HG02938 (cell line): ENCODE results near the gene SEC31A.
"Not testable (repeated sequence)": the region's sequence is repeated elsewhere in the genome, so short reads cannot be mapped to it uniquely, and the experiment has no call there.

Experiments
- ATAC-seq: cut with Tn5 transposase; IDR thresholded peaks from one replicate; pipeline ENCODE4 v1.9.1; 2021; ENCODE audit warnings: mild to moderate bottlenecking, moderate library complexity; ENCODE audit not compliant: unreplicated experiment

The SEC31A gene

DNA sequence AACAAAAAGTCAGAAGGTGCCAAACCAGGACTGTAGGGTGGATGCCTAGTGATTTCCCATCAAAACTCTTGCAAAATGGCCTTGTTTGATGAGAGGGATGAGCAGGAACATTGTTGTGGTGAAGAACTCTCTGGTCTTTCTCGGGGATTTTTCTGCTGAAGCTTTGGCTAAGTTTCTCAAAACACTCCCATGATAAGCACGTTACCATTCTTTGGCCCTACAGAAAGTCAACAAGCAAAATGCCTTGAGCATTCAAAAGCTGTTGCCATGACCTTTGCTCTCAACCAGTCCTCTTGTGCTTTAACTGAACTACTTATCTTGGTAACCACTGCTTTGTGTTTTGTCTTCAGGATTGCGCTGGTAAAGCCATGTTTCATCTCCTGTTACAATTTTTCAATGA lies 3.0 kb upstream of the SEC31A start:
- no peak for ATAC-seq

DNA sequence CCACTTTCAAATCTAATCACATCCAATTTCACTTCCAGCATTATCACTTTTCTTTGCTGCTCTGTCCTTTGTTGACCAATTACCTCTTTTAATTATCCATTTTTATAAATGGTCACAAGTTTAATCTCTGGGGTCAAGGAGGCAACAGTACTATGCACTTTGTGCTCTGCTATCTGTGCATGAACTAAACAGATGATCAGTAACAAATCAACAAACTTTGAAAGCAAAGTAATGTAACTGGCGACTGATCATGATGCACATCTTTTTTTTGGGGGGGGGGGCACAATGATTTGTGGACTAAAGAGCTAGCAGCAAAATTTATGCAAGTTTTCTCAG lies 1.5 kb upstream of the SEC31A start:
- no peak for ATAC-seq

DNA sequence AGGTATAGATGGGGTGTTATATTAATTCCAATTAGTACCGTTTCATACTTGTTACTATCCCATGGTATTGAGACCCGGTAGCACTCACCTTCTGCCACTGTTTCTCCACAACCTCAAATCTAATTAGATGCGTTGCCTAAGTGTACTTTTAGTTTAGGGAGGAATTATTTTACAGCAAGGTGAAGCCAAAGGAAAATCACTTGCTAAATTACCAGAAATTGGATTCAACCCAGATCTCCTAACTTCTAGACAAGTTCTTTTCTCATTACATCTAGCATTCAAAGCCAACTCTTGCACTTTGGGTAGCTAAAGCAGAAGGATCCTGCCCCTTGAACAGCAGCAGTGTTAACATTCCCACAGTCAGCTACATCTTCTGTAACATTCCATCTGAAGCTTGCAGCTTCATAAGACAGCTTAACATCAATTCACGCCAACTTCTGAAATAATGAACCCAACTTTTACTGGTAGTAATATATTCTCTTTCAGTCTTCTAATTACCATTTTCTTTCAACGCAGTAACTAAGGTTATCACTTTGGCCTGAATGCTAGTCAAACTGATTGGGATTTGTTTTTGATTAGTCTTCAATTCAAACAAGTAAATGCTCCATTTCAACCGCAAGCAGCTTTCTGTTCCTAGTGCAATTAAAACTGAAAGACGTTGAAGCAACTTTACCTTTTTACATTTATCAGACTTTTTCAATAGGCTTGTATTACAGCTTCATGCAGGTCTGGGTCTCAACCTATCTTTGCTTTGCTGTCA lies 934 bp upstream of the SEC31A start:
- ATAC-seq, result no peak

DNA sequence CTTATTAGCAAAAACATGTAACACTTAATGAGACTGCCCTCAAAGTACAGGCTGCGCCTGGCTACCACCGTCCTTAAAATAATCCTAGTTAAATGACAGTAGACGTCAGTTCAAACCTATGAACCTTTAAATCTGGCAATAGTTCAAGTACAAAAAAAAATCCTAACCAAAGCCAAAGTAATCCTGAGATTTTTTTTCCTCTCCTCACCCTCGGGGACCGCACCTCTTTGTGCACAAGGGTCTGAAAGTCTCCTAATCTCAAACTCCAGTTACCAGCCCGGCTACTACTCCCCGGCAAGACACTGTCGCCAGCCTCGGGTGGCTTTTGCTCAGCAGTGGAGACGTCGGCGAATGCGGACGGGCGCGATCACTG lies 439 bp downstream of the SEC31A start:
- ATAC-seq, result no peak

DNA sequence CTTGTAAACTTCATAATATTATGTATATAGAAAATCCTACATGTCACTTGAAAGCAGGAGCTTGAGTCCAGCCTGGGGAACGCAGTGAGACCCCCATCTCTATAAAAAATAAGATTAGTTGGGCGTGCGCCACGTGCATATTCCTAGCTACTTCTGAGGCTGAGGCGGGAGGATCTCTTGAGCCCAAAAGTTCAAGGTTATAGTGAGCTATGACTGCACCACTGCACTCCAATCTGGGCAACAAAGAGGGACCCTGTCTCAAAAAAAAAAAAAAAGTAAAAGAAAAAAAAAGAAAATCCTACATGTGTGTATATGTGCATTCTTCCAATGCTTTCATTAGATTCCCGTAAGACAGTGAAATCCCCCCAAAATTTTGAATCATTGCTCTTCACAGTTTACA lies 1.7 kb downstream of the SEC31A start:
- ATAC-seq, result no peak

DNA sequence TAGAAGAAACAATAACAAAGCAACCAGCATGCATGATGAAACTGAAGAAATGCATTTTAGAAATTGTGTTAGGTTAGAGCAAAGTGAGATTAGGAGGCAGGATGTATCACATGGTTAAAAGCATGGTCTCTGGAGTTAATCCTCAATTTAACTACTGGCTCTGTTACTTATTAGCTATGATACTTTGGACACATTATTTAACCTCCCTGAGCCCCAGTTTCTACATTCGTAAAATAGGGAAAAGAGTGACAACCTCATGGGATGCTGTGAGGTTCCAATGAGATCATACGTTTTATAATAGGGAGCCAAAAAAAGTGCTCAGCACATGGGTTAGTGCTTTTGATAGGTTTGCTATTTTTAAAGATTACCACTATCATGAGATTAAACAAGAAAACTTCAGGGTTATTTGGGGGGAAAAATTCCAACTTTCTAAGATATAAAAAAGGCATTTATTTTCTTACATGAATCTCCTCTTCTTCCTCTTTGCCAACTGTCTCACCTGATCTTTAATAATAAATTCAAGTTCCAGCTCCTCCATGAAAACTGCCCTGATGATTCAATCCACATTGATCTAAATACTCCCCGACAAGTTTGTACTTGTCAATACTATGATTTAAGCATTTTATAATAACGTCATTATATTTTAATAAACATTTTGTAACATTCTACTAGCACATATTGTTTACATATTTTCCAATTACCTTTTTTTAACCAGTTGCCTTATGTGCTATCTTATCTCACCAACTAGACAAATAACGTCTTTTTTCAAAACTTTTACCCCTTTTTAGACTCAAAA lies 4.6 kb downstream of the SEC31A start:
- no peak for ATAC-seq

DNA sequence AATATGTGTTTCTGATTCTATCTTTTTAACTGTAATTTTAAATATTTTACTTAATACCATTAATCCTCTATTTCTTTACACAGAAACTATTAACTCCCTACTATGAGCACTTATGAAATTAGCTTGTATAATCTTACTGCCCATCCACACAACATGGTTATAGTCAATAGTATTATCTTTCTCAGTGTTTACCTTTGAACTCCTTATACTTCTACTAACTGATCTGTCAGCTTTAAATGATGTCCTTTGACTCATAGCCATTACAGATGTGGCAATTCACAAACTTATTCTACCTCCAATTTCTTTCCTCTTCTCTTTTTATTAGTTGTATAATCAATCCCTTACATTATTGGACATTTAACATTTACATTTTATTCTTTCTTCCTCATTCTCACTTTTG lies 5.5 kb downstream of the SEC31A start:
- no peak for ATAC-seq

DNA sequence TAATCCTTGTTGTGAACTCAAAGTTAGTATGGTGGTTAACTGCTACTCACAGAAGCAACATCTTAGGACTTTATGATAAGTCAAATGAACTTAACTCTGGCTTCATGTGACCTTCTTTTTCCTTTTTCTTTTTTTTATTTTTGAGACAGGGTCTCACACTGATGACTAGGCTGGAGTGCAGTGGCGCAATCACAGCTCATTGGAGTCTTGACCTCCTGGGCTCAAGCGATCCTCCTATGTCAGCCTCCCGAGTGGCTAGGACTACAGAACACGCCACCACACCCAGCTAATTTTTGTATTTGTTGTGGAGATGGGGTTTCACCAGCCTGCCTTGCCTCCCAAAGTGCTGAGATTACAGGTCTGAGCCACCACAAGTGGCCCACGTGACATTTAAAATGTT lies 22.4 kb downstream of the SEC31A start:
- ATAC-seq, result no peak

DNA sequence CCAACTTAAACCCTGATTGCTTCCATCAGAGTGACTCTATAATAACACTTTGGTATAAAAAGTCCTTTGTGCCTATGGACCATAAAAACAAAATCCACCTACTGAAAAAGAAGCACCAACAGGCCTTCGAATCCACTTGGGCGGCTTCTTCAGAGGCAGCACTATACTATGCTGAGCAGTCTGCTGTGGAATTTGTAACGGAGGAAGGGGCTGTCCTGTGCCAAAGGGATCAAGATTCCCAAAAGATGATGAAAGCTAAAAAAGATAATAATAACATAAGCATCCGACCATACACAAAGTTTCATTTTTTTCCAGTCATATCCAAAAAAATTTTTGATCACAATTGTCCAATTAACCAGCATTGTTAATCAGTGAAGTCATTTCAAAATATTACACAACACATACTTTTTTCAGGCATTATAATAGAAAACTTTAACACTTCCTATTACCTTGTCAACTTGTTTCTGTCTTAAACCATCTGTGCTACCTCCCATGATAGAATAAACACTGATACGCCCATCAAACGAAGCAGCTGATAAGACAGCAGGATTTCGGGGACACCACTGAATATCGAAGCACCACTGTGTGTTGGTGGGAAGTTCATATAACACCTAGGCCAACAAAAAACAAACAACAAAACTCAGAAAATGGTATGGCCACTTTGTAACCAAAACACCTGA lies 24.1 kb downstream of the SEC31A start:
- no peak for ATAC-seq

DNA sequence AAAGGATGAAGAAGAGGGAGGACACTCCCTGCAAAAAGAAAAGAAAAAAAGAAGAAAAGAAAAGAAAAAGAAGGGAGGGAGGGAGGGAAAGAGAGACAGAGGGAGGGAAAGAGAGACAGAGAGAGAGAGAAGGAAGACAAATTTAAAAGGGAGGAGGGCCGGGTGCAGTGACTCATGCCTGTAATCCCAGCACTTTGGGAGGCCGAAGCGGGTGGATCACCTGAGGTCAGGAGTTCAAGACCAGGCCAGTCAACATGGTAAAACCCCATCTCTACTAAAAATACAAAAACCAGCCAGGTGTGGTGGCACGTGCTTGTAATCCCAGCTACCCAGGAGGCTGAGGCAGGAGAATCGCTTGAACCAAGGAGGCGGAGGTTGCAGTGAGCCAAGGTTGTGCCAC lies 24.9 kb downstream of the SEC31A start:
- not testable (repeated sequence) for ATAC-seq

DNA sequence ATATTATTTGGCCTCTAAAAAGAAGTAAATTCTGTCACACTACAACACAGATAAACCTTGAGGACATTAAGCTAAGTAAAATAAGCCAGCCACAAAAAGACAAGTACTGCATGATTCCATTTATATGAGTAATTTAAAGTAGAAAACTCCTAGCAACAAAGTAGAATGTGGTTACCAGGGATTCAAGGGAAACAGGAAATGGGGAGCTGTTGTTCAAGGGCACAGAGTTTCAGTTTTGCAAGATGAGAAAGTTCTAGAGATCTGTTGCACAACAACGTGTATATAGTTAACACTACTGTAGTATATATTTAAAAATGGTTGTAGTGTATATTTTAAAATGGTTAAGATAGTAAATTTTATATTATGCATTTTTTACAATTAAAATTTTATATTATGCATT lies 25.4 kb downstream of the SEC31A start:
- no peak for ATAC-seq

DNA sequence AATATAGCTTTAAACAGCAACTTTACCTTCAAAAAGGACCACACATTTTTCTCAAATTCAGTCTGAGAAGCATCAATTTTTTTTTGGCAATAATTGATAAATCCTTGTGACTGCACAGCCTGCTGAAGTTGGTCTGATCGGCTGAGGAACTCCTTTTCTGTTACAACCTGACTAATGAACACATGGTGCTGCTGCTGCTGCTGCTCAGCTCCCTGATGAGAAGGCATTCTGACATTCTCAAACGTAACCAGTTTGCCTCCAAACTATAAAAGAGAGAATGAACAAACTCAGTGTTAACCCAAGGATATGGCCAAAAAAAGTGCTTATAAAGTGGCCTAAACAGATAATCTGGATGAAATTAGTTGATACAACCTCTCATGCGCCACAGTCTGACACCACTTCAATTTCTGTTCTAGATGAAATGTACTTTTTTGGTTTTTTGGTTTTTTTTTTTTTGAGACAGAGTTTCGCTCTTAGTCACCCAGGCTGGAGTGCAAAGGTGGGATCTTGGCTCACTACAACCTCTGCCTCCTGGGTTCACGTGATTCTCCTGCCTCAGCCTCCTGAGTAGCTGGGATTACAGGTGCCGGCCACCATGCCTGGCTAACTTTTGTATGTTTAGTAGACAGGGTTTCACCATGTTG lies 26.5 kb downstream of the SEC31A start:
- ATAC-seq, result no peak

DNA sequence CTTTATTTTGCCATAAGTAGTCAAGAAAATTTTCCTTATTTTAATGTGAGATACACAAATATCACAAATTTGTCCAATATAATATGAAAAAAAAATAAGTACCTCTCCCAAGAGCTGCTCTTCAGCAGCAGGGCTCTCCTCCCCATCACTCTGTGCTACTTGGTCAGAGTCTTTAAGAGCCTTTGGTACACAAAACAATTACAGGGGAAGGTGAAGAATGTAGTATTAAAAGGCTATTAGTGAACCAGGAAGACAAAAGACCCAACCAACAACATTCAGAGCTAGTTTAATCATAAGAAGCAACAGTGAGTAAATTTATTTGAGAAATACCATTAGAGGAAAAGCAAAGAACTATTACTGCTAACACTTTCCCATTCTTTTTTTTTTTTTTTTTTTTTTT lies 29.4 kb downstream of the SEC31A start:
- no peak for ATAC-seq

DNA sequence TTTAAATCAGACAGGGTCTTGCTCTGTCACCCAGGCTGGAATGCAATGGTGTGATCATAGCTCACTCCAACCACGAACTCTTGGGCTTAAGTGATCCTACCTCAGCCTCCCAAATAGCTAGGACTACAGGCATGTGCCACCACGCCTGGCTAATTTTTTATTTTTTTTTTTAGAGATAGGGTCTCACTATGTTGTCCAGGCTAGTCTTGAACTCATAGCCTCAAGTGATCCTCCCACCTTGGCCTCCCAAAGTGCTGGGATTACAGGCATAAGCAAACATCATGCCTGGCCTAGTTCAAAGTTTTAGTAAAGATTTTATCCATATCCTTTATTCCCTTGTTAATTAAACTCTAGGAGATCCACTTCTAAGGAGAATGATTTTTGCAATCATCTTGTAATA lies 30.5 kb downstream of the SEC31A start:
- not testable (repeated sequence) for ATAC-seq

DNA sequence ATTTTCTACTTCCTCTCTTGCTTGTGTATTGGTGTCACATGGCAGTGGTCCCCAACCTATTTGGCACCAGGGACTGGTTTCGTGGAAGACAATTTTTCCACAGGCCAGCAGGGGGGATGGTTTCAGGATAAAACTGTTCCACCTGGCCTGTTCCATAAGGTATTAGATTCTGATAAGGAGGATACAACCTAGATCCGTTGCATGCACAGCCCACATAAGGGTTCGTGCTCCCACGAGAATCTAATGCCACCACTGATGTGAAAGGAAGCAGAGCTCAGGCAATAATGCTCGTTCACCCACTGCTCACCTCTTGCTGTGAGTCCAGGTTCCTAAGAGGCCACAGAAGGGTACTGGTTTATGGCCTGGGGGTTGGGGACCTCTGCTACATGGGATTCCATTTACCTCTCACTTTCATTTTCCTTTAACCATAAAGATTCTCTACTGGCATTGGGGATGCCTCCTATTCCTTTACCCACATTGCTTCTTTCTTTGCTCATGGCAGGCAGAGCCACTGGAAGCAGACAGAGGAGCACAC lies 38.1 kb downstream of the SEC31A start:
- ATAC-seq, result no peak

DNA sequence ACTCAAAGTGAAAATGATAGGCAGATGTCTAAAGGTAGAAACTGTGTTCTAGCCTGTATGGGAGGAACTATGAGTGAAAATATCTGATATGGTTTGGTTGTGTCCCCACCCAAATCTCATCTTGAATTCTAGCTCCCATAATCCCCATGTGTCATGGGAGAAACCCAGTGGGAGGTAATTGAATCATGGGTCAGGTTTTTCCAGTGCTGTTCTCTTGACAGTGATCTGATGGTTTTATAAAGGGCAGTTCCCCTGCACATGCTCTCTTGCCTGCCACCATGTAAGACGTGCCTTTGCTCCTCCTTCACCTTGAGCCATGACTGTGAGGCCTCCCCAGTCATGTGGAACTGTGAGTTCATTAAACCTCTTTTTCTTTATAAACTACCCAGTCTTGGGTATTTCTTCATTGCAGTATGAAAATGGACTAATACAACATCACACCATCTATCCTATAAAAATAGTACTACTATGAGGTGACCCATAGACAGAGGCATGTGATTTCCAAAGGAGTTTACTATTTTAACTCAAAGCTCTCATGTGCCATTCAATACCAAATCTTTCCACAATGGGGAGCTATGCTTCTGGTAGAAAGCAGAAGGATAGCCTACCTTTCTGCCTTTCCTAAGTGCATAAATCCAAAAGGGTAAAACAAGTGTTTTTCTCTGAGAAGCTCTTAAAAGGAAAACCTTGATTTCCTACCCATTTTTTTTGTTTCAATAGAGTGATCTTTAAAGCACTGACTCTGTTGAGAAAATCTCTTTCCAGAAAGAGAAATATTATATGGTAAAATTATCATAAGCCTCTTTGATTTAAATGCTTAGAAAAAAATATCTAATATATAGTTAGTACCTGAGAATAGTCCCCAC lies 38.8 kb downstream of the SEC31A start:
- no peak for ATAC-seq

DNA sequence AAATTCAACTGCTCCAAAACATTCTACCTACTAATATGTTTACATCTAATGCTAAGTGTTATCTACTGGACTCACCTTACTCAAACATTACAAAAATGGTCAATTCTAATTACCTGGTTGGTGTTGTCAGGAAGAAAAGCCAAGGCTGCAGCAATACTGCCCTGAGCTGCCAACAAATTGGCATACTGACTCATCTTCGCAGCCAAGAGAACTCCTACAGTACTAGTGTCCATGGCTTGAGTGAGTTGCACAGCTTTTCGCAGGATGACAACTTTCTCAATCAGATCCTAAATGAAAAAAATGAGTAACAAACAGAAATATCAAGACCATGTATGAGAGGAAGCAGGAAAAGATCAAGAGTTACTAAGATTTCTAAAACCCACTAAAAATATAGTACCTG lies 39.6 kb downstream of the SEC31A start:
- ATAC-seq, result no peak

DNA sequence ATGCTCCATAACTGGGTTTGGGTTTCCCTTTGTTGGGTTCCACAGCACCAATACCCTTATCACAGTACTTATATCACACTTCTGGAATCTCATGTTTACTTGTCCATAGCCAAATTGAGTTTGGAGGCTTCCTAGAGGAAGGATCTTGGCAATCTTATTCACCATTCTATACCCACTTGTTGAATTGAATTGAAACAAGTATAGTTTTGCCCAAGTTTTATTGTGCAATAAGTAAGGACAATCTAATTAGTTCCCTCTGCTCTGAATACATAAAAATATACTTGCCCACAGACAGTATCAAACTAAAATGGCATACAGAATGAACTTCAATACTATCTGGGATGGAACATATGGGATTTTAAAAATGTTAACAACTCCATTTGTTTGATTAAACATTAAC lies 40.3 kb downstream of the SEC31A start:
- ATAC-seq, result no peak

DNA sequence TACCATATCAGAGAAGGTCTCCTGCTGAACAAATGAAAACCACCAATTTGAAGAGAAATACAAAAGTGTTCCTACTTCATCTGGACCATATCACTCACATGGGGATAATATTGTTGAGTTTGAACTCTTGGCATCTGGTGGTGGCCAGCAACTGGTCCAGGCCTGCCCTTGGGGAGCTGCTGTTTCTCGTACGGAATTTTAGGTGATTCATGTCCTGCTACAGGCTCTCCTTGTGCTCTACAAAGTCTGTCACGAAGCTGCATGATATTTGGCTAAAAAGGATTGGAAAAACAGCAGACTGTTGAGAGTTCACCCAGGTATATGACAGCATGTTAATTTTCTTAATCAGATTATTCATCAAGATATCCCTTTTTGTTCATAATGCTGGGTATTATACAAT lies 42.2 kb downstream of the SEC31A start:
- ATAC-seq, result no peak

DNA sequence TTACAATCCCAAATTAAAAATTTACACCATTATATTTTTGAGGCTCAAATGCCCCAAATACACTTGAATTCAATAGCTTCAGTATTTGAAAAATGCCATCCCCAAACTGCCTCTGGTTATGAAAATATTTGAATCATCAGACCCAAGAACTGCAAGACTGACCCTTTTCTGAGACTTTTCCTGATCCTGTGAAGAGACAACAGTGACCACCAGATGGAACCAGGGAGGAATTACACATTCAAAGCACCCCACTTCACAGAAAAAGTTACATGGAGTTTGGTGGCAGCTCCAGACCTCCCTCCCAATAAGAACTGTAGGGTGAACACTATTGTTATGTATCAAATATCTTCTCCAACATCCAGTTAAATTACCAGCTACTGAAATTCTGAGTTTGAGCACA lies 48.4 kb downstream of the SEC31A start:
- no peak for ATAC-seq
